Measurements from ENCODE around the gene PNLIPRP2.

GRCh38 chr10:116692225-116692624 lies 71.5 kb downstream of the PNLIPRP2 start:
- TF ChIP-seq PKNOX1 (IDR thresholded peaks at IDR 0.05): no peak
- TF ChIP-seq SUZ12 (IDR thresholded peaks at IDR 0.05): no peak
- no peak for TF ChIP-seq L3MBTL2 (conservative IDR thresholded peaks at IDR 0.05)
- TF ChIP-seq HDGF (IDR thresholded peaks at IDR 0.05; ENCODE audit: borderline replicate concordance): no peak
